Measurements from ENCODE around the gene PRKN.

The PRKN gene

GRCh38 chr6:161915456-161915964 lies 812.1 kb downstream of the PRKN start:
- no peak for DNase-seq (ENCODE audit: low read depth)
- no peak overlapping the region for H3K4me3 ChIP-seq (ENCODE audit: low read depth, low read length)
- TF ChIP-seq, protein P1, sequence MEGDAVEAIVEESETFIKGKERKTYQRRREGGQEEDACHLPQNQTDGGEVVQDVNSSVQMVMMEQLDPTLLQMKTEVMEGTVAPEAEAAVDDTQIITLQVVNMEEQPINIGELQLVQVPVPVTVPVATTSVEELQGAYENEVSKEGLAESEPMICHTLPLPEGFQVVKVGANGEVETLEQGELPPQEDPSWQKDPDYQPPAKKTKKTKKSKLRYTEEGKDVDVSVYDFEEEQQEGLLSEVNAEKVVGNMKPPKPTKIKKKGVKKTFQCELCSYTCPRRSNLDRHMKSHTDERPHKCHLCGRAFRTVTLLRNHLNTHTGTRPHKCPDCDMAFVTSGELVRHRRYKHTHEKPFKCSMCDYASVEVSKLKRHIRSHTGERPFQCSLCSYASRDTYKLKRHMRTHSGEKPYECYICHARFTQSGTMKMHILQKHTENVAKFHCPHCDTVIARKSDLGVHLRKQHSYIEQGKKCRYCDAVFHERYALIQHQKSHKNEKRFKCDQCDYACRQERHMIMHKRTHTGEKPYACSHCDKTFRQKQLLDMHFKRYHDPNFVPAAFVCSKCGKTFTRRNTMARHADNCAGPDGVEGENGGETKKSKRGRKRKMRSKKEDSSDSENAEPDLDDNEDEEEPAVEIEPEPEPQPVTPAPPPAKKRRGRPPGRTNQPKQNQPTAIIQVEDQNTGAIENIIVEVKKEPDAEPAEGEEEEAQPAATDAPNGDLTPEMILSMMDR (IDR thresholded peaks at IDR 0.05; ENCODE audit: low read depth, low read length, missing control alignments), result no peak

GRCh38 chr6:161908872-161909271 lies 818.7 kb downstream of the PRKN start:
- TF ChIP-seq, protein P1 (IDR thresholded peaks at IDR 0.05; ENCODE audit: low read depth, low read length, missing control alignments), result no peak
- no peak overlapping the region for H3K4me3 ChIP-seq (ENCODE audit: low read depth, low read length)
- DNase-seq (ENCODE audit: low read depth), result no peak

- TF ChIP-seq, protein P1 (IDR thresholded peaks at IDR 0.05; ENCODE audit: low read depth, low read length, missing control alignments), result no peak
- H3K4me3 ChIP-seq (ENCODE audit: low read depth, low read length), result no peak overlapping the region
- no peak for DNase-seq (ENCODE audit: low read depth)
These were observed 821.0 kb downstream of the PRKN start for GRCh38 chr6:161906571-161906970.

GRCh38 chr6:161903584-161904212 lies 823.9 kb downstream of the PRKN start:
- DNase-seq (ENCODE audit: low read depth), result no peak
- TF ChIP-seq, protein P1 (IDR thresholded peaks at IDR 0.05; ENCODE audit: low read depth, low read length, missing control alignments), result no peak
- H3K4me3 ChIP-seq (ENCODE audit: low read depth, low read length), result no peak overlapping the region

- TF ChIP-seq, protein P1 (IDR thresholded peaks at IDR 0.05; ENCODE audit: low read depth, low read length, missing control alignments), result no peak
- no peak for DNase-seq (ENCODE audit: low read depth)
- H3K4me3 ChIP-seq (ENCODE audit: low read depth, low read length), result no peak overlapping the region
These were observed 825.7 kb downstream of the PRKN start for GRCh38 chr6:161901740-161902426.

DNA sequence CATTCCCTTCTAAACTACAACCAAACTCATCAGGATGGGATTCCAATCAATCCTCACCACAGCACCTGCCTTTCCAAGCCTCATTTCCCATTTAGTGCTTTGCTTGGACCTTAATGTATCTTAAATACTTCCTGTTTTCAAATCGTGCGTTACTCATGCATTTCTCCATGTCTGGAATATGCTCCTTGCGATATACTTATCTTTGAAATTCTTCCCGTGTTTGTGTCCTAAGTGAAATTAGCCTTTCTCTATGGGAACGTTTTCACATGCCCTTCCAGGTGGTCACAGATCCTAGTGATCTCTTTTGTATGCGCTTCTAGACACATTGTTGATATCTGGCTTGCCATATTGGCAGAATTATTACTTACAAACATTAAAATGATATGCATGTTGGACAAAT lies 833.1 kb downstream of the PRKN start:
- no peak overlapping the region for H3K4me3 ChIP-seq (ENCODE audit: low read depth, low read length)
- DNase-seq (ENCODE audit: low read depth), result no peak
- TF ChIP-seq, protein P1 (IDR thresholded peaks at IDR 0.05; ENCODE audit: low read depth, low read length, missing control alignments), result no peak

Measured in GM12864 (cell line).